ENCODE data around the gene AXIN2.

GRCh38 chr17:65482201-65482600, 79.2 kb downstream of the AXIN2 start:
- TF ChIP-seq CTCF (IDR thresholded peaks at IDR 0.05) (no peak), EP300 (IDR thresholded peaks at IDR 0.05) (no peak), POLR2AphosphoS5 (IDR thresholded peaks at IDR 0.05) (no peak)

Data from esophagus muscularis mucosa (tissue), 4 donors.